HCT116 (cell line): Measurements from ENCODE around the gene NOBOX. TPM values are rescaled to one million over a fixed set of nuclear protein-coding genes. Genes with fewer than 3 reads are reported as not detected.
"Not testable (repeated sequence)": the region's sequence is repeated elsewhere in the genome, so short reads cannot be mapped to it uniquely, and the experiment has no call there.

Experiments
- ATAC-seq: fragments of 200-7000 bp; cut with Tn5 transposase; 2 replicates; pipeline ENCODE4 v1.9.1; 2020; ENCODE audit warnings: mild to moderate bottlenecking, moderate library complexity
- BruUV-seq: library from RNA; stranded (reverse); fragments of 400-500 nt; replicated peaks from 2 replicates; lab custom pipeline; 2021; lab: Mats Ljungman, UMichigan
- CTCF ChIA-PET: fragments of 300-600 bp; sonication (Branson Sonifier 250); formaldehyde crosslinking; loops from one replicate; lab custom pipeline; 2021; ENCODE audit warnings: antibody characterized with exemption; lab: Charles Lee
- POLR2A ChIA-PET: fragments of 300-600, 350-600 bp; sonication (Branson Sonifier 250); formaldehyde crosslinking; loops from one replicate; lab custom pipeline; 2021; ENCODE audit warnings: antibody characterized with exemption; lab: Charles Lee
- RAD21 ChIA-PET, 2 experiments: fragments of 300-600 bp; sonication (Branson Sonifier 250); formaldehyde crosslinking; loops; one replicate each; lab custom pipeline; 2023; ENCODE audit warnings: low total read pairs in 2 of 2; ENCODE audit not compliant: uncharacterized antibody in 2 of 2, unreplicated experiment in 2 of 2, low non-redundant PET in 1 of 2; lab: Charles Lee
- DNase-seq: peaks from one replicate; pipeline ENCODE4 v3.0.0-alpha.2; 2010; ENCODE audit warnings: low read depth, low spot score
- H2AFZ ChIP-seq: fragments of 200-600 bp; shearing (Covaris generic), sonication (generic); 2 replicates; pipeline ENCODE4 v1.6.1; 2017; ENCODE audit warnings: low read depth, mixed run types, mixed read lengths, antibody characterized with exemption, low read length; ENCODE audit not compliant: poor library complexity, severe bottlenecking
- H3K27ac ChIP-seq: 2 replicates; pipeline ENCODE4 v1.5.1; 2012; ENCODE audit warnings: low read depth, low read length
- H3K27me3 ChIP-seq: fragments of 200-600 bp; sonication (generic); 2 replicates; pipeline ENCODE4 v1.6.1; 2016; ENCODE audit warnings: mixed run types, low read length, mixed read lengths; ENCODE audit not compliant: insufficient read depth
- H3K36me3 ChIP-seq, 2 experiments: fragments of 200-500 bp in 1 of 2; fragments of 200-600 bp in 1 of 2; sonication (Bioruptor generic) in 1 of 2; sonication (generic) in 1 of 2; 2 replicates each; pipeline versions ENCODE4 v1.5.1 to v1.6.1; 2014 to 2016; ENCODE audit warnings: low read length in 2 of 2, inconsistent platforms in 1 of 2, mixed read lengths in 1 of 2, mixed run types in 1 of 2; ENCODE audit not compliant: insufficient read depth in 2 of 2, control insufficient read depth in 1 of 2
- H3K4me1 ChIP-seq, 2 experiments: fragments of 200-600 bp in 1 of 2; sonication (generic) in 1 of 2; 2 replicates each; pipeline versions ENCODE4 v1.5.1 to v1.6.1; 2012 to 2017; ENCODE audit warnings: low read length in 2 of 2, inconsistent platforms in 1 of 2, mild to moderate bottlenecking in 1 of 2, mixed read lengths in 1 of 2, mixed run types in 1 of 2, moderate library complexity in 1 of 2; ENCODE audit not compliant: insufficient read depth in 2 of 2, control insufficient read depth in 1 of 2
- H3K4me2 ChIP-seq: fragments of 200-600 bp; sonication (generic); 2 replicates; pipeline ENCODE4 v1.6.1; 2017; ENCODE audit warnings: mixed run types, low read length, mixed read lengths
- H3K4me3 ChIP-seq, 2 experiments: fragments of 200-600 bp in 1 of 2; sonication (generic) in 1 of 2; replicated peaks in 1 of 2; 2 replicates each; pipeline ENCODE4 v1.5.1; 2011 to 2016; ENCODE audit warnings: low read length in 2 of 2, control low read depth in 1 of 2, low read depth in 1 of 2, mild to moderate bottlenecking in 1 of 2, mixed read lengths in 1 of 2, mixed run types in 1 of 2
- H3K79me2 ChIP-seq: fragments of 200-600 bp; sonication (generic); 2 replicates; pipeline ENCODE4 v1.6.1; 2017; ENCODE audit warnings: mild to moderate bottlenecking, mixed run types, low read length, moderate library complexity, mixed read lengths; ENCODE audit not compliant: insufficient read depth
- H3K9ac ChIP-seq: fragments of 200-600 bp; sonication (generic); 2 replicates; pipeline ENCODE4 v1.6.1; 2016; ENCODE audit warnings: low read length, mixed read lengths
- H3K9me2 ChIP-seq: fragments of 200-600 bp; sonication (generic), shearing (Covaris generic); 2 replicates; pipeline ENCODE4 v1.6.1; 2017; ENCODE audit warnings: mixed run types, mild to moderate bottlenecking, moderate library complexity; ENCODE audit not compliant: insufficient read depth
- H3K9me3 ChIP-seq, 2 experiments: fragments of 200-500 bp in 1 of 2; fragments of 200-600 bp in 1 of 2; sonication (Bioruptor generic) in 1 of 2; sonication (generic) in 1 of 2; 2 replicates each; pipeline ENCODE4 v1.6.1; 2014 to 2017; ENCODE audit warnings: low read length in 2 of 2, mixed read lengths in 2 of 2, inconsistent platforms in 1 of 2, low read depth in 1 of 2, mild to moderate bottlenecking in 1 of 2, mixed run types in 1 of 2, moderate library complexity in 1 of 2; ENCODE audit not compliant: control insufficient read depth in 1 of 2, insufficient read depth in 1 of 2
- H4K20me1 ChIP-seq: fragments of 200-600 bp; sonication (generic), shearing (Covaris generic); 2 replicates; pipeline ENCODE4 v1.6.1; 2017; ENCODE audit warnings: mixed run types, mild to moderate bottlenecking, moderate library complexity; ENCODE audit not compliant: insufficient read depth
- CBX3 ChIP-seq: IDR thresholded peaks from 2 replicates; pipeline ENCODE4 v1.6.1; 2012; ENCODE audit warnings: low read depth
- ELF1 ChIP-seq: IDR thresholded peaks from 2 replicates; pipeline ENCODE4 v1.6.1; 2012; ENCODE audit warnings: low read depth, borderline replicate concordance
- EZH2phosphoT487 ChIP-seq: fragments of 200-600 bp; IDR thresholded peaks from 2 replicates; pipeline ENCODE4 v1.6.1; 2018; ENCODE audit warnings: antibody characterized with exemption, borderline replicate concordance
- POLR2A ChIP-seq: IDR thresholded peaks from 2 replicates; pipeline ENCODE4 v1.7.0; 2011; ENCODE audit warnings: borderline replicate concordance; ENCODE audit not compliant: insufficient read depth, insufficient read length; ENCODE audit errors: extremely low read depth
- SIN3A ChIP-seq: IDR thresholded peaks from 2 replicates; pipeline ENCODE4 v1.6.1; 2012; ENCODE audit warnings: low read depth
- SP1 ChIP-seq: IDR thresholded peaks from 2 replicates; pipeline ENCODE4 v1.6.1; 2012; ENCODE audit warnings: low read depth
- YY1 ChIP-seq: IDR thresholded peaks from 2 replicates; pipeline ENCODE4 v1.6.1; 2011; ENCODE audit warnings: low read length, low read depth, moderate library complexity, mild to moderate bottlenecking; ENCODE audit not compliant: insufficient replicate concordance; ENCODE audit errors: extremely low read depth
- ZFX ChIP-seq: fragments of 450-650 bp; IDR thresholded peaks from 2 replicates; pipeline ENCODE4 v1.6.1; 2017
- ZNF274 ChIP-seq: fragments of 200-500 bp; sonication (Bioruptor generic); IDR thresholded peaks from 2 replicates; pipeline ENCODE4 v1.6.1; 2014; ENCODE audit warnings: mild to moderate bottlenecking, low read depth, low read length, inconsistent platforms
- intact Hi-C: fragments of 100-400 bp; cut with micrococcal nuclease; formaldehyde crosslinking; loops from 2 replicates; pipeline ENCODE4 v1.10.0; 2022
- total RNA-seq: library from RNA; stranded (reverse); gene quantifications from one replicate; pipeline ENCODE4 v1.2.1, GENCODE V29; 2021; ENCODE audit not compliant: unreplicated experiment
- TF ChIP-seq, protein P1 (sequence below): IDR thresholded peaks from 2 replicates; pipeline ENCODE4 v1.6.1; 2012

The NOBOX gene
- total RNA-seq, 1 experiment from 2014 or later: not detected

DNA sequence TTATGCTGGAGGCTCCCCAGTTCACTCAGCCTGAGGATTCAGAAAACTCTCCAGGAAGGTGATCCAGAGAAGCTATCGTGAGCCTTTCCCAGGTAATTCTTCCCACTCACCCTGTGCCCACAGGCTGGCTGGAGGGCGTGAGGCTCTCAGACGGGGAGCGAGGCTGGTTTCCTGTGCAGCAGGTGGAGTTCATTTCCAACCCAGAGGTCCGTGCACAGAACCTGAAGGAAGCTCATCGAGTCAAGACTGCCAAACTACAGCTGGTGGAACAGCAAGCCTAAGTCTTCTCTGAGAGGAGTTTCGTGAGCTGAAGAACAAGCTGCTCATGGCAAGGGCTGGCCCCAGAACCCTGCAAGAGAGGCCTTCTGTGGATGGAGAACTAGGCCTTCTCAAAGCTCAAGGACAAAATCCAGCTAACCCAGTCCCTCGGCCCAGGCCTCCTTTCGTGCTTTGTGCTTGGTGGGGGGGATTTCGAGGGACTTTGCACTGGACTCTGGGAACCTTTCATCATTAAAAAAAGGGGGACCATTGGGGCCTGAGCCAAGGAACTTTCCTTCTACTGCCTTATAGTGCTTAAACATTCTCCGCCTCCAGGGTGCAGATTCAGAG is 23.6 kb downstream of the NOBOX start:
- DNase-seq (no peak), ATAC-seq (no peak)
- Histone ChIP-seq H3K79me2 (no peaks in the 10 kb centered on the region), H3K4me2 (no peak overlapping the region), H3K27ac (no peak overlapping the region), H3K9ac (no peak overlapping the region), H4K20me1 (no peaks in the 10 kb centered on the region), H3K9me3 (no peaks in the 10 kb centered on the region), H3K9me2 (no peaks in the 10 kb centered on the region), H3K4me1 (peaks cover 14 to 21% of the 10 kb centered on the region in 2 experiments), H3K27me3 (no peaks in the 10 kb centered on the region), H3K36me3 (peaks cover 0 to 10% of the 10 kb centered on the region in 2 experiments; a peak in 1 of 4 replicates), H3K4me3 (no peak overlapping the region), H2AFZ (no peak overlapping the region)
- BruUV-seq: no TSS peak
- TF ChIP-seq ZNF274 (no peak), SP1 (no peak), YY1 (no peak), CBX3 (no peak), ELF1 (no peak)
- TF ChIP-seq, protein P1, sequence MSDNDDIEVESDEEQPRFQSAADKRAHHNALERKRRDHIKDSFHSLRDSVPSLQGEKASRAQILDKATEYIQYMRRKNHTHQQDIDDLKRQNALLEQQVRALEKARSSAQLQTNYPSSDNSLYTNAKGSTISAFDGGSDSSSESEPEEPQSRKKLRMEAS: no peak
- intact Hi-C loops: no loop called here
- ChIA-PET POLR2A (no interaction called here), RAD21 (no interaction called here), CTCF (no interaction called here)

DNA sequence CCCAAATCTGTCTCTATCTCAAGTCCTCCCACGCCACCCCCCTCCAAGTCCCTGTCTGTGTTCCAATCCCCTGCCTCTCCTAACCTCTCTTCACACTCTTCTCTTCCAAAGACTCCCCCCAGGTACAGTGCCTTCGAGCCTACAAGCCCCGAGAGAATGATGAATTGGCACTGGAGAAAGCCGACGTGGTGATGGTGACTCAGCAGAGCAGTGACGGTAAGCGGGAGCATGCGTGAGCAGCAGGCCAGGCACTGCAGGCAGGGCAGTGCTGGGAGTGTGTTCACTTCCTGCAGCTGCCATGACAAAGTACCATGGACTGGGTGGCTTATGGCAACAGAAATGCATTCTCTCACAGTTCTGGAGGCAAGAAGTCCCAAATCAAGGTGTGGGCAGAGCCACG is 24.8 kb downstream of the NOBOX start:
- ATAC-seq (no peak), DNase-seq (no peak)
- H3K9me3 ChIP-seq: no peaks in the 10 kb centered on the region
- CTCF ChIA-PET: no interaction called here
- TF ChIP-seq POLR2A (no peak), SIN3A (no peak), ZFX (no peak), ELF1 (no peak), CBX3 (no peak), ZNF274 (no peak), EZH2phosphoT487 (no peak)
- no peak overlapping the region for H3K4me3 ChIP-seq
- H3K36me3 ChIP-seq: peaks cover 0 to 10% of the 10 kb centered on the region in 2 experiments; a peak in 1 of 4 replicates
- POLR2A ChIA-PET: no interaction called here
- no peaks in the 10 kb centered on the region for H4K20me1 ChIP-seq
- no TSS peak for BruUV-seq
- no peak overlapping the region for H3K9ac ChIP-seq
- peaks cover 6 to 8% of the 10 kb centered on the region in 2 experiments; a peak in 3 of 4 replicates for H3K4me1 ChIP-seq
- intact Hi-C loops: no loop called here
- no peak overlapping the region for H3K27ac ChIP-seq
- no peak overlapping the region for H3K4me2 ChIP-seq
- no peak overlapping the region for H2AFZ ChIP-seq
- H3K9me2 ChIP-seq: no peaks in the 10 kb centered on the region
- RAD21 ChIA-PET: no interaction called here
- no peaks in the 10 kb centered on the region for H3K27me3 ChIP-seq
- H3K79me2 ChIP-seq: no peaks in the 10 kb centered on the region

DNA sequence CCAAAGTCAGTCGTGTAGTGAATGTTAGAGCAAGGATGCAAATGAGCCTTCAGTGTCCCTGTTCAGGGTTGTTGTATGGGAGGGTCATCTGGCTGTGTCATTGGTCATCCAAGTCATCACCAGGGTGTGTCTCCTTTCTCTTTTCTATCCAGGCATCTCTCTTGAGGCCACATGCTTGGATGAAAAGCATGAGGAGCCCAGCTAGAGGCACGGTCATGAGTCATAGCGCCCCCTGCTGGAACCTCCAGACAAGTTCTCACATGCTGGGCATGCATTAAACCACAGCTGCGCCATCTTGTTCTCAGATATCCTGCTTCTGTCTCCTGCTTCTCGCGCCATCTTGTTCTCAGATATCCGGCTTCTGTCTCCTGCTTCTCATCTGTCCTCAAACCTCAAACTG is 34.3 kb downstream of the NOBOX start:
- H2AFZ ChIP-seq, BruUV-seq, CTCF ChIA-PET, H3K36me3 ChIP-seq, intact Hi-C loops, POLR2A ChIA-PET, H3K9me3 ChIP-seq, H3K9me2 ChIP-seq, DNase-seq, H3K27me3 ChIP-seq, RAD21 ChIA-PET, H4K20me1 ChIP-seq, H3K4me2 ChIP-seq, H3K79me2 ChIP-seq, H3K4me3 ChIP-seq, H3K9ac ChIP-seq, H3K4me1 ChIP-seq, H3K27ac ChIP-seq: not testable (repeated sequence)
- ATAC-seq: peak; percentile 39; the same call in 1 of the 2 replicates
